HTR-8/SVneo (cell line): ENCODE measurements around the gene IBA57.
"Not testable (repeated sequence)": the region's sequence is repeated elsewhere in the genome, so short reads cannot be mapped to it uniquely, and the experiment has no call there.

Experiments used
- DNase-seq: peaks from one replicate; pipeline ENCODE4 v3.0.0; 2011; ENCODE audit warnings: low spot score, mixed read lengths; ENCODE audit not compliant: insufficient read length
- FAIRE-seq: peaks from 2 replicates; lab custom pipeline; 2011; peaks lifted over from hg19 to GRCh38; lab: Jason Lieb, UNC

Gene IBA57

GRCh38 chr1:228181645-228182034 lies 16.0 kb downstream of the IBA57 start:
- DNase-seq (no peak), FAIRE-seq (no peak)

GRCh38 chr1:228182296-228183030 lies 16.9 kb downstream of the IBA57 start:
- no peak for DNase-seq
- no peak for FAIRE-seq

- no peak for DNase-seq
These were observed 18.5 kb downstream of the IBA57 start for GRCh38 chr1:228184152-228184551.

GRCh38 chr1:228185641-228185965 lies 20.0 kb downstream of the IBA57 start:
- DNase-seq: no peak

More at GRCh38 chr1:228184152-228184551, 18.5 kb downstream of the IBA57 start:
- no peak for FAIRE-seq

GRCh38 chr1:228188249-228188648 lies 22.6 kb downstream of the IBA57 start:
- FAIRE-seq, DNase-seq: not testable (repeated sequence)

More at GRCh38 chr1:228185641-228185965, 20.0 kb downstream of the IBA57 start:
- no peak for FAIRE-seq

- FAIRE-seq (no peak), DNase-seq (no peak)
These were observed 24.6 kb downstream of the IBA57 start for GRCh38 chr1:228190182-228190581.

GRCh38 chr1:228190778-228191177 lies 25.2 kb downstream of the IBA57 start:
- no peak for FAIRE-seq
- DNase-seq: no peak

- DNase-seq (no peak), FAIRE-seq (no peak)
These were observed 28.8 kb downstream of the IBA57 start for GRCh38 chr1:228194436-228194835.

GRCh38 chr1:228194921-228195812 lies 29.6 kb downstream of the IBA57 start:
- no peak for FAIRE-seq
- no peak for DNase-seq

- FAIRE-seq (no peak), DNase-seq (no peak)
These were observed 32.0 kb downstream of the IBA57 start for GRCh38 chr1:228197555-228198147.

GRCh38 chr1:228198977-228199590 lies 33.5 kb downstream of the IBA57 start:
- FAIRE-seq (no peak), DNase-seq (no peak)

- DNase-seq: no peak
These were observed 39.4 kb downstream of the IBA57 start for GRCh38 chr1:228204958-228205357.

GRCh38 chr1:228205526-228206436 lies 40.2 kb downstream of the IBA57 start:
- no peak for FAIRE-seq
- DNase-seq: no peak

More at GRCh38 chr1:228204958-228205357, 39.4 kb downstream of the IBA57 start:
- FAIRE-seq: no peak

- no peak for DNase-seq
- FAIRE-seq: no peak
These were observed 41.2 kb downstream of the IBA57 start for GRCh38 chr1:228206582-228207351.

GRCh38 chr1:228207381-228207810 lies 41.8 kb downstream of the IBA57 start:
- FAIRE-seq (no peak), DNase-seq (no peak)

- DNase-seq (no peak), FAIRE-seq (no peak)
These were observed 42.5 kb downstream of the IBA57 start, which contains the start of gene OBSCN for GRCh38 chr1:228207851-228208821. Gene OBSCN (plus strand): TSS chr1:228208044. CDS start chr1:228211784, 3,740 bp downstream.

- FAIRE-seq: no peak
These were observed 43.4 kb downstream of the IBA57 start for GRCh38 chr1:228208831-228209551.

More at GRCh38 chr1:228208831-228209551, 43.4 kb downstream of the IBA57 start:
- DNase-seq: no peak
